Stimulated activated CD8-positive, alpha-beta memory T cell treated with anti-CD3 and anti-CD28 coated beads, Interleukin-12 subunit alpha, Interleukin-12 subunit beta, amount 100 ng/mL, for 1 hour (primary cell): ENCODE results near the gene SBNO1.
"Not testable (repeated sequence)": the region's sequence is repeated elsewhere in the genome, so short reads cannot be mapped to it uniquely, and the experiment has no call there.

Experiments used
- DNase-seq: peaks from one replicate; pipeline ENCODE4 v3.0.0-alpha.2; 2020; ENCODE audit warnings: low read depth

SBNO1 gene

DNA sequence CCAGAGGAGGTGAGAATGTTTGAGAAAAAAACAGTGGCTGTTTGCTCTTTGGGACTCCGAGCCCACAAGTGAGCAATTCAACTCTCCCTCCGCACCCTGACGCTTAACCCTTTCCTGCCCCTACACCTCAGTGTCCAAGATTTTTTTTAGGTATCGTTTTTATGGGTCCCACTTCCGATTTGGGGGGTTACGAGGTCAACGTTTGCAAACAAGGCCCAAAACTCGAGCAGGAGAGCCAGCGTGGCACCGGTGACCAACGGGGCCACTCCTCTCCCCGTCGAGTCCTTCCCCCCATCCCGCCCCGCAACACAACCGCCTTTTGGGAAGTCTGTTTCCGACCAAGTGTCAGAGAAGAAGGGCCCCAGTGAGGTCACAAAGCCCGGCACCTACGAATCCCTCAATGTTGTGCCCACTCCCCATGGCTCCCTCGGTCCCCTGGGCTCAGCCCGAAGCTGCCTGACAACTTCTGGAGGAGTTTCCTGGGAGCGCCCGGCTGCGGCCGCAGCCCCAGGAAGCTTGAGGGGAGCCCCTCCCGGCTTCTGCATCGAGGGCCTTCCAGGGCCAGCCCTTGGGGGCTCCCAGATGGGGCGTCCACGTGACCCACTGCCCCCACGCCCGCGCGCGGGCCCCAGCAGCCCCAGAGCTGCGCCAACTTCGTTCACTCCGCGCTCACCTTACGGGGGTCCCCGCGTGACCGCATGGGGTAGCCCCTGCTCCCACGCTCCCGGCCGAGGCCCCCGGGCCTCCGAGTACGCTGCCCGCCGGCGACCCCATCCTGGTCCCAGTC is 94.2 kb downstream of the SBNO1 start:
- DNase-seq = no peak

DNA sequence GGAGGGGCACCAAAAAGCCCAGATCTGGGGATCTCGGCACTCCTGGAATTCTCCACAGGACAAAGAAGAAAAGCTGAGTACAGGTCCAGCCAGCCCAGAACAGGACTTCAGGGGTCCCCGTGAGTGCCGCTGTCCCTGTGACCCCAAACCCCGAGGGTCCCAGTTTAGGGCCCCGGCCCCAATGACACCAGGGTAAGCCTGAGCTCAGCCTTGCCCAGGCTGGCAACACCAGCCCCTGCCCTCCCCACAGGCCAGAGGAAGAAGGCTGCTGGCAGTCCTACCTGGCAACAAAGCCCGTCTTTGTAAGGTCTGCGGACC is 94.8 kb downstream of the SBNO1 start:
- no peak for DNase-seq

DNA sequence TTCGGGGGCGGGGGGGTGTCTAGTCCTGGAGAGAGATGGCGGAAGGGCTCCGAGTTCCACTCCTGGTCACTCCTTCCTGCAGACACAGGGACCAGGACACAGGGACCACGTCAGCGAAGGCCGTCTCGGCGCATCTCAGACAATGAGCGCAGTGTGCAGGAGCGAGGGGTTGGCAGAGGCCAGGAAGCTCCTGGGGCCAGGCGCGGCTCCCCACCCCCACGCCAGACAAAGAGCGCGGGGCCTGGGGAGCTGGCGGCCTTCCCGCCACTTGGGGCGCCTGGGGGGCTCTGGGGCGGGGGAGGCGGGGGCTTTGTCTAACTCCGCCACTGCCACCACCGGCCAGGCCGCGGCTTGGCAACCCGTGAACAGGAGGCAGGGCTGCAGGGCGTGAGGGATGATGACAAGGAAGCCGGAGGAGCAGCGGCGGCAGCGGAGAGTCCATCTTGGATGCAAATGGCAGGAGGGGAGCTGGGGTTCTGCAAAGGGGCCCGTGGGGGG is 95.2 kb downstream of the SBNO1 start:
- DNase-seq = no peak

DNA sequence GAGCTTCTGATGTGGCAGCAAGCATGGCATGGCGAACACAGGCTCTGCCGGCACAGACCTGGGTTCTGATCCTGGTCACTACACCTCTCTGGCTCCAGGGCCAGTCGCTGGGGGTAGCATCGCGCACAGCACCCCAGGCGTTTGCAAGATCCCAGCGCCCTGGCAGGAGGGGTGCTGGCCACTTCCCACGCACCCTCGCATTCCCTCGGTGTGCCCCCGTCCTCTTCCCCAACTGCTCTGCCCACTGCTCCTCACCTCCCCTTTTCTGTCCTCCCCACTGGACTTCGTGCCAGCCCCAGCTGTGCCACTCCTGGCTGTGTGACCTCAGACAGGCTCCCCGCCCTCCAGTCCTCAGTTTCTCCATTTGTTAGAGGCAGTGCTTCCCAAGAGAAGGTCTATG is 95.8 kb downstream of the SBNO1 start:
- DNase-seq = no peak

DNA sequence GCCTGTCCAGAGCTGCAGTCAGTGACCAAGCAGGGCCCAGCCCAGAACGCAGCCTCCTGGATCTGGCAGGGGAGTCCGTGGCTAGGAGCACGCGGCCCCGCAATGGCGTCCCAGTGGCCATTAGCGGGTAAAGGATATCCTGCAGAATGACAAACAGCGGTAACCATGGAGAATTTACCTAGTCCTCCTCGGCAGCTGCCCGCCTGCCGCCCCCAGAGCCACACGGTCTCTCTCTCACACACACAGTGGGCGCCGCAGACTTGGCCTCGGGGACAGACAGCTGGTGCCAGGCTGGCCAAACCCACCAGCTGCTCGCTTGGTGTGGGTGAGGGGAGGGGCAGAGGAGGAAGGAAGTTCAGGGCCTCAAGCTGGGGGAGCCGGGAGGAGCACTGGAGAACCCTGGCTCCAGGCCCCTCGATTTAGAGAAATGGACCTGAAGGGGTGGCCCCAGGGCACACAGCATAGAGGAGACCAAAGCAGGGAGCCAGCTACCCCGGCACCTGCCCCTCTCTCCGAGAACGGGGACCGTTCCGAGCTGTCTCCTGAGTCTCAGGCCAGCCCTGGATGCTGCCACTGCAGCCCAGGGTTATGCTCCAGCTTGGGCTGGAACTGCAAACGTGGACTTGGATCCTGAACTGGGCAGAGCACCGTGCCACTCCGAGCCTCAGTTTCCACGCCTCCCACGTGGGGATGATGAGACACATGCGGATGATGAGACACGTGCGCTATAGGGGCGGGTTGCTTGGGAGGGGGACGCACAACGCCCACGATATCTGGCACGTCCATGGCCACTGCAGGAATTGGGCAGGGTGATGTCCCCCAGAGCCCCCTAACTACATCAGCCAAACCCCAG is 96.4 kb downstream of the SBNO1 start:
- no peak for DNase-seq

DNA sequence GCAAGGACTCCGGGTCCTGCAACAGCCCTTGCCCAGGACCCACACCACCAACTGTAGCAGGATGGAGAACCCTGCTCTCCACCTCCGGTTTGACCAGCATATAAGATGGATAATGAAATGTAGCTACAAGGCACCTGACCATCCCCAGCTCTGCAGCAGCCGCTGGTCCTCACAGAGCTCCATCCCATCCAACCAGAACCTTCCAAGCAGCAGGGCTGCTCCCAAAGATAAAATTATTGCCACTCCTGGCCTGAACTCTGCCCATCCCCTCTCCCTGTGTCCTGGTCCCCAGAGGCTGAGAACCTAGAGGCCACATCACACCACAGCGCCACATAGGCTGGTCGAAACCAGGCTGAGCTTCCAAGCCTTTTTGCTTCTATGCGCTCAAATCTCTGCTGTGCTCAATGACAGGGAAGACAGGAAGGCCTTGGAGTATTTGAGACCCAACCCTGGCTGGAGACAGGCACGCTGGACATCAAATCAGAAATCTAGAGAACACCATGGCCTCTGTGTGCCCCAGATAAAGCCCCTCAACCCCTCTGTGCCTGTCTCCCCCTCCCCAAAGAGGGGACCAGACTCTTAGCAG is 97.2 kb downstream of the SBNO1 start:
- no peak for DNase-seq

DNA sequence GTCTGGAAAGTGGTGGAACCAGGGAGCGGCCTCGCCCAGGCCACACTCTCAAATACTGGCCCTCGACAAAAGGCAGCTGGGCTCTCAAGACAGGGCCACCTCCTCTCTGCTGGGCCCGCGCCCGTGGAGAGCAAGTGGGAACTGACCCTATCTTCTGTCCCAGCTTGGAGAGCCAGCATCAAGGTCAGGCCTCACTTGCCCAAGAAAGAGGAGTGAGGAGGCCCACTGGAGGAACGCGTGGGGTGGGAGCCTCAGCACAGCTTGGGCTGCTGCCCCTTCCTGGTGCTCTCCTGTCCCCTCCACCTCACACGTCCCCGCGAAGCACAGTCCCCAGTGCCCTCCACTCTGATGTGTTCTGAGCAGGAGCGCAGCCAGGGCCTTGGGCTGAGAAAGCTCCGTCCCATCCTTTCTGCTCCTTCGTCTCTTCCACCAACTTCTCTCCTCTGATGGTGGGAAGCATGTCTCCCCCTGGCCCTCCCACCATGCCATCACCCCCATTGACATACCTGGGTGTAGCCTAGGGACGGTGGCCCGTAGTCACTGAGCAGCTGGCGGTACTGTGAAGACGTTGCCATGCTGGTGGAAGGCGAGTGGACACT is 97.9 kb downstream of the SBNO1 start:
- DNase-seq = no peak

DNA sequence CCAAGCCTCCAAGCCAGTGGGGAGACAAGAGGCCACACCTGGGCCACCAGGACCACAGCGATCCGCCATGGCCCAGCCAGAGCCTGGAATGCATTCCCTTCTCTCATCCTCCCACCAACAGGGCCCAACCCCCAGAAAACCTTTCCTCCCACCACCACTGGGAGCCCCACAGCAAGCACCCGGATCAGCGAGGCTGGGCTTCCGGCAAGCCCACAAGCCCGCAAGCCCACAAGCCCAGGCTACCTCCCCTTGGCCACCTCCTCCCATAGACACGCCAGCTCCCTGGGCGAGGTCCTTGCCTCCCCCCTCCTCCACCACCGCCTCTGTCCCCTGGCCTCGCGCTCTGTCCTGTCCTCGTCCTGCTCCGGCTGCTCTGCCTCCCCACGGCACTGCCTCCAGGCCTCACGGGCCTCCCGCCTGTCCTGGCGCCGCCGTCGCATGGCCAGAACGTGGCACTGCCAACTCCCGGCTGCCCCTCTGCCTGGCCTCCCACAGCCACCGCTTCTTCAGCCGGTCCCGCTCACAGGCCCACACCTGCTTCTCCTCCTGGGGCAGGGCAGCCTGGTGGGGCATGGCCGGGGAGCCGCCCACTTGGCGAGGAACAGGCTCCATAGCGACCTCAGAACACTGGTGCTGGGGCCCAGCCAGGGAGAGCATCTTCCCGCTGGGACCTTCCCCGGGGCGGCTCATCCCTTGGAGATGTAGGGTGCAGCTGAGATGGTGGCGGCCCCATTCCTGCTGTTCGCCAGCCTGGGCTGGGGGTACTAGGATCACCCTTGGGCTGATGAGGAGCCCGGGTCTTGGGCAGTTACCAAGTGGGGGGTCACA is 98.6 kb downstream of the SBNO1 start:
- DNase-seq = no peak

DNA sequence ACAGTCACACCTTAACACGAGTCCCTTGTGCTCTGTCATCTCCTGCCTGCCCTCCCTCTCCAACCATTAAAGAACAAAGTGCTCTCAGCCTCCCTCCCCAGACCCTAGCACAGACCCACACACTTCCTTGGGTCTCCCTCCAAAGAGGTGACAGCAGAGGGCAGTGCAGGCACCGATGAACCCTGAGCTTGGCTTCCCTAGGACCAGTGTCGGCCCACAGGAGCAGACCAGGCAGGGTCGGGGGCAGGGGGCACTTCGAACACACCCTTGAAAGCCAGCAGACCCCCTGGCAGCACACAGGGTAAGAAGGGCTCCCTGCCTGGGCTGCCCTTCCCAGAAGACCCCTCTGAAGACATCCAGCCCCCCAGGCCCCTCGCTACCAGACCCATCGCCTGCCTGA is 100.0 kb downstream of the SBNO1 start:
- DNase-seq = no peak

DNA sequence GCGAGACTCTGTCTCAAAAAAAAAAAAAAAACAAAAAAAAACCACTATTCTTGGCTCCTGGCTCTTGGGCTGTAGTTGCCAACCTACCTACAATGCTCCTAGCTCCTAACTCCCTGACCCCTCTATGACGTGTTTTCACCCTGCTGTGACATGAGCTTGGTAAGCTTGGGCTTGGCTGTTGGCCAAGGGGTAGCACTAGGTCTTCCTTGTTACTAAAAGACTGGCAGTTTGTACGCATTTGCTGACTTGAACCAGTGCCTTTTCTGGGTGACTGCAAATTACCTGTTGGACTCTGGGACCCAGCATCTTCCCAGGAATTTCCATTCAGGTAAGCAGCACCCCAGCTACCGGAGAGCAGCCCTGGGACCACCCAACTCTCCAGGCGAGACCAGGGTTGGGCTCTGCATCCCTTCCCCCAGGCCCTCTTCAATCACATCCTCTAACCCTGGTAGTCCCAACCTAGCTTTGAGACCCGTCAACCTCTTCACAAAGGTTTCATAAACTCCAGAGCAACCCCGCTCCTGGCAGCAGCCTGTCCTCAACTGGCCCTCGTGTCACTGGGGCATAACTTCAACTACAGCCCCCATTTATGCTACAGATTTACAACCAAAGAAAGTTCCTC is 101.3 kb downstream of the SBNO1 start:
- no peak for DNase-seq

DNA sequence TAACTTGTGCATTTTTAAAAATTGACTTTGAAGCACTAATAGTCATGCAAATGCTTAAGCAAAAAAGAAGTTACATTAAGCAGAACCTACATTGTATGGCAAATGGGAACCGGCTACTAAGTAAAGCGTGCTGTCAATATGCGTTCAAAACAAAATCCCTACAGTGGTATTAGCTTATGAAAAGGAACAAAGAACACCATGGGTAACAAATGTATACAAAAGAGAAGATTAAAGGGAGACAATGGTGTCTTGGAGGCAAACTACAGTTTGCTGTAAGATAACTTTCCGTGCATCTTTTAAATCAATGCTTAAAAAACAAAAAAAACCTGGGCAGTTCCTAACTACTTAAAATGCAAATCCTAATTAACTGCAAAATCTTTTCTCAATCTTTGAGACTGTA is 103.5 kb downstream of the SBNO1 start:
- DNase-seq = no peak

DNA sequence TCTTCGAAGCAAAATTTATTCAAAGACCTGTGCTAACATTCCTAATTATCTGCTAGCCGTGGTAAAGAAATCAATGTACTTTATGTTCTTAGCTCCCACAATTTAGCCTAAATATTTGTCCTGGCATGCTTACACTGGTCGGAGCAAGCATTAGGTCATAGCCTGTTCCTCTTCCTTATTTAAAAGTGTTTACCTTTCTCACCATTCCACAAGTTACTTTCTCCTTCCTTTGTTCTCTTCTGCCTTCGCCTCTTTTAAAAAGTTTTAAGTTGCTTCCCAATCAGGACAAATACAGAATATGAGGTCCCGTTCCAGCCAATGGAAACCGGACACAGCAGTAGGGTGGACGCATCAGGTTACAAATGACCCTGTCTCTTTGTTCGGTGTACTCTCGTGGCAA is 104.6 kb downstream of the SBNO1 start:
- no peak for DNase-seq

DNA sequence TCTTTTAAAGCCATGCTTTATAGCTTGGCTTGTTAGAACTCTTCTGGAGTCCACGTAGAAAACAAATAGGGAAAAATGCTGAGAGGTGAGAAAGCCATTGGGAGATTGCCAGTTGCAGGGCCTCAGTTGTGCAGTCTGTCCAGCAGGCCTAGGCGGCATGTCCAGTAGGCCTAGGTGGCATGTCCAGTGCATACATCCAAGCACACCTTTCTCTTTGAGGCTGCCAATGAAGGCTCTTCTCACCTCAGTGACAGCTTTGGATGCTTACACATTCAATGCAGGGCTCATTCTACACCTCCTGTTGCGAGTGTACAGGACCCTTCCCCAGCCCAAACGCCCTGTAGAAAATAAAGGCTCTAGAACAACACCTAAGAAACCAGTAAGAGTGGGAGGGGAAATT is 106.1 kb downstream of the SBNO1 start:
- DNase-seq = no peak

DNA sequence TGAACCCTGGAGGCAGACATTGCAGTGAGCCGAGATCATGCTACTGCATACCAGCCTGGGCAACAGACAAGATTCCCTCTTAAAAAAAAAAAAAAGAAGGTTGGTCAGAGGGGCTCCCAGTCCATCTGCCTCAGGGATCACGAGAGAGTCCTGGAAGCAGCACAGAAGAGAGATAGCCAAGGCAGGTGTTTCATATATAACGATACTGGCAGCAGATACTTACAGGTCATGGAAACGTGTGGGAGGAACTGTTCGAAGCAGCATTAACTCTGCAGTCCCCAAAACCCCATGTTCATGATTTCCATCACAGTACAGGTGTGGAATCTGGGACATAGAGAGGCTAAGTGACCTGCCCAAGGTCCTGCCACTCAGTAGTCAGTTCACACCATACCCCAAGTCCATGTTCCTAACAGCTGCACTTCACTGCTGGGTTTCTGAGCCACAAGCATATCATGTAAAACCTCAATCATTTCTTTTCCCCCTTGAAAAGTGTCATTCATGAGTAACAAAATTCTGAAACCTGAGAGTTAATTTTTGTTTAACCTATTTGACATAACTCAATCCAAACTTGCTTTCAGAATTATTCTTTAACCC is 109.7 kb downstream of the SBNO1 start:
- DNase-seq = no peak

DNA sequence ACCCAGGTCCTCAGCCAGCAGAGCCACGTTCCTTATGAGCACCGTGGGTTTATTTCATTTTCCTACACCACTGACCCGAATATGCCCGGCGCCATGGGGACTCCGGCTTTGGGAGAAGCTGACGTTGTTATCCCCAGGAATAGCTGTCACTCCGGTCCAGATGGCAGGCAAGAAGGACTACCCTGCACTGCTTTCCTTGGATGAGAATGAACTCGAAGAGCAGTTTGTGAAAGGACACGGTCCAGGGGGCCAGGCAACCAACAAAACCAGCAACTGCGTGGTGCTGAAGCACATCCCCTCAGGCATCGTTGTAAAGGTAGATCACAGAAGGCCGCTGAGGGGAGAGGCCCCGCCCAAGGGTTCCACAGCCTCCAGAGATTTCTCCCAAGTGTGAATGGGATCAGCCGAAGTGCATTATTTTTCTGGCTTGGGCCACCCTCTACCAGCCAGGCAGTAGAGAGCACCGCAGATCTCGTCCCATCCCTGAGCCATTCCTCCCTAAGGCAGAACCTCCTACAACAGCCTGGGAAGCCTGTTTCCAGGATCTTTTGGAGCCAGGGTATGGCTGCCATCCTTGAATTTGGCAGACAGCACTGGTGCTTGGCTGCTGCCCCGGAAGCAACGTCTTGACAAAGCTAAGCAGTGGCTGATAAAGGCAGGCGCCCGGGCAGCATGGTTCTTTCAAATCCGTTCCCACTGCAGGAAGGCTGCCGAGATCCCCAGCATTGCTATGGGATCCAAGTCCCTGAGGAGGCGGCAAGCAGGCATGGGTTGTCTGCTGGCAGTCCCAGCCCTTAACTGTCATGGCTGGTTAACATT is 110.8 kb downstream of the SBNO1 start:
- no peak for DNase-seq

DNA sequence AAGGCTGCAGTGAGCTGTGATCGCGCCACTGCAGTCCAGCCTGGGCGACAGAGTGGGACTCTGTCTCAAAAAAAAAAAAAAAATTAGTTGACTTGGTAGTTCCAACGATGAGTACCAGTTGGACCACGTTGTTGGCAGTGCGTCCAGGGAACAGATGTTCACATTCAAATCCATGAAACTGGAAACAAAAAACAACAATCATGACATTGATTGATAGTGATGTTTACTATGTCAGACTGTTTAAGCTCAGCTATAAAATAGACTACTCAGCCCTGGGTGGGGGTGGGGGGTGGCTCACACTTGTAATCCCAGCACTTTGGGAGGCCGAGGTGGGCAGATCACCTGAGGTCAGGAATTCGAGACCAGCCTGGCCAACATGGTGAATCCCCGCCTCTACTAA is 112.3 kb downstream of the SBNO1 start:
- DNase-seq = not testable (repeated sequence)

DNA sequence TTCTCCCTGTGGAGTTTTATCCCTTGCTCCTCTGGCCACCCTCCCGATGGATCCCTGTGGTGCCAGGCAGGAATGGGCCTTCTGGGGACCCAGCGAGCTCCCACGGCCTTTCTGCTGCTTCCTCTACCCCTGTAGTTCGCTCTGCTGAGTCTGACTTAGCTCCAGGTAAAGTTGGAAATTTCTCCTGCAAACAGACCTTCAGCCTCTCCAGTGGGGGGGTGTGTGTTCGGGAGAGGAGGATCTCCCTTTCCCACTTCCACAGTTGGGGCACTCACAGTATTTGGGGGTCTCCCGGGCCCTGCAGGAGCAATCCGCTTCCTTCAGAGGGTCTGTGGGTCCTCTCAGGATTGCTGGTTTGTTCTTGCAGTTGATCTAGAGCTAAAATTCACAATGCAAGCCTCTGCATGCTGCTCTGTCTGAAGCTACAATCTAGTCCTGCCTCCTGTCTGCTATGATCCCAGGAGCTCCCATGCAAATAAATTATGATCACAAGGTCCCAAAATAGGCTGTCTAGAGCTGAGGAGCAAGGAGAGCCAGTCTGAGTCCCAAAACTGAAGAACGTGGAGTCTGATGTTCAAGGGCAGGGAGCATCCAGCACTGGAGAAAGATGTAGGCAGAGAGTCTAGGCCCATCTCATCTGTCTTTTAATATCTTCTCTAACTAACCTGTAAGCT is 113.1 kb downstream of the SBNO1 start:
- DNase-seq = no peak

DNA sequence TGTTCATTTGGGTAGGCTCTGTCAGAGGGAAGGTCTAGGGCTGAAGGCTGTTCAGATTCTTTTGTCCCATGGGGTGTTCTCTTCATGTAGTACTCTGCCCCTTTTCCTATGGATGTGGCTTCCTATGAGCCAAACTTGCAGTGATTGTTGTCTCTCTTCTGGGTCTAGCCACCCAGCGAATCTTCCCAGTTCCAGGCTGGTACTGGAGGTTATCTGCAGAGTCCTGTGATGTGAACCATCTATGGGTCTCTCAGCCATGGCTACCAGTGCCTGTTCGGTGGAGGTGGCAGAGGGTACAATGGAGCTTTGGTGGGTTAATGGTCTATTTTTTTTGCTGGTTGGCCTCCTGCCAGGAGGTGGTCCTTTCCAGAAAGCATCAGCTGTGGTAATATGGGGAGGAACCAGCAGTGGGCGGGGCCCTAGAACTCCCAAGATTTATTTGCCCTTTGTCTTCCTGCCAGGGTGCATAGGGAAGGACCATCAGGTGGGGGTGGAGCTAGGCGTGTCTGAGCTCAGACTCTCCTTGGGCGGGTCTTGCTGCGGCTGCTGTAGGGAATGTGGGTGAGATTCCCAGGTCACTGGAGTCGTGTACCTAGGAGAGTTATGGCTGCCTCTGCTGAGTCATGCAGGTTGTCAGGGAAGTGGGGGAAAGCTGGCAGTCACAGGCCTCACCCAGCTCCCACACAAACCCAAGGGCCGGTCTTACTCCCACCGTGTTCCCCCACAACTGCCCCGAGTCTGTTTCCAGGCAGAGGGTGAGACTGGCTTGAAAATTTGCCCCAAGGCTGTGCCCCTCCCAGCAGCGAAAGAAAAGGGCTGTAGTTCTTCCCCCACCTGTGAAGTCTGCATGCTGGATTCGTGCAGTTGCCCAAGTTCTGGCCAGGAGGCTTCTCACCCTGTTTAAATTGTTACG is 113.9 kb downstream of the SBNO1 start:
- DNase-seq = no peak
